Prostate gland (tissue), 2 donors: ENCODE data around the gene LAG3. TPM values are rescaled to one million over a fixed set of nuclear protein-coding genes. Genes with fewer than 3 reads are reported as not detected.

Experiments
- DNase-seq: peaks from one replicate; pipeline ENCODE4 v3.0.0-alpha.2; 2019; ENCODE audit warnings: low spot score
- H3K27ac ChIP-seq, 2 donors: fragments of 200-600 bp; sonication (generic); 2 replicates each; pipeline ENCODE4 v1.5.1; 2017 to 2019
- H3K27me3 ChIP-seq: fragments of 200-600 bp; sonication (generic); replicated peaks from 2 replicates; pipeline ENCODE4 v1.5.1; 2019; ENCODE audit not compliant: insufficient read depth
- H3K36me3 ChIP-seq, 2 donors: fragments of 200-600 bp; sonication (generic); 1 replicate in 1 of 2; 2 replicates in 1 of 2; pipeline versions ENCODE4 v1.5.1 to v1.8.1; 2017 to 2019
- H3K4me1 ChIP-seq: fragments of 200-600 bp; sonication (generic); replicated peaks from 2 replicates; pipeline ENCODE4 v1.5.1; 2019
- H3K4me3 ChIP-seq, 2 donors: fragments of 200-600 bp; sonication (generic); 2 replicates each; pipeline ENCODE4 v1.5.1; 2017 to 2019
- H3K9me3 ChIP-seq: fragments of 200-600 bp; sonication (generic); 2 replicates; pipeline ENCODE4 v1.5.1; 2017
- CTCF ChIP-seq, 4 experiments: fragments of 200-600 bp in 2 of 4; fragments of 450-650 bp in 2 of 4; sonication (generic) in 2 of 4; IDR thresholded peaks; 1 replicate in 3 of 4; 2 replicates in 1 of 4; pipeline ENCODE4 v1.5.1; 2016 to 2019; ENCODE audit warnings: antibody characterized with exemption in 4 of 4, mild to moderate bottlenecking in 2 of 4, moderate library complexity in 2 of 4
- POLR2A ChIP-seq: fragments of 450-650 bp; IDR thresholded peaks from one replicate; pipeline ENCODE4 v1.6.1; 2016; ENCODE audit warnings: antibody characterized with exemption, mild to moderate bottlenecking
- POLR2AphosphoS5 ChIP-seq: sonication (generic); formaldehyde crosslinking; IDR thresholded peaks from one replicate; pipeline ENCODE4 v1.6.1; 2017; ENCODE audit warnings: antibody characterized with exemption
- WGBS: methylation state at CpG from one replicate; pipeline ENCODE4 v1.1.5; 2018; 5-methylcytosine and 5-hydroxymethylcytosine counted together
- intact Hi-C: fragments of 100-400 bp; cut with DNase I; formaldehyde crosslinking; loops from one replicate; pipeline ENCODE4 v1.14.2; 2022
- total RNA-seq, 2 donors: library from RNA; depleted of rRNA; stranded (reverse); fragments of >200 nt; gene quantifications; one replicate each; pipeline ENCODE4 v1.1.0, GENCODE V29; 2016

LAG3 gene
- total RNA-seq, 2 donors from 2014 or later: 0.73 to 13.1 TPM

- no peak for TF ChIP-seq POLR2A
- no peak for TF ChIP-seq CTCF (IDR thresholded peaks at IDR 0.05)
- TF ChIP-seq POLR2AphosphoS5: no peak
- WGBS: 74% methylated on average over 8 of the region's 8 CpGs
- no peak for DNase-seq
- Histone ChIP-seq H3K27ac (no peak overlapping the region), H3K9me3 (no peaks in the 10 kb centered on the region), H3K36me3 (no peaks in the 10 kb centered on the region), H3K4me1 (no peaks in the 10 kb centered on the region), H3K4me3 (no peak overlapping the region), H3K27me3 (no peaks in the 10 kb centered on the region)
- intact Hi-C loops: no loop called here
These were observed 44.8 kb downstream of the LAG3 start for GRCh38 chr12:6817098-6817497.

- no peaks in the 10 kb centered on the region for H3K9me3 ChIP-seq
- no peaks in the 10 kb centered on the region for H3K36me3 ChIP-seq
- H3K27me3 ChIP-seq: no peaks in the 10 kb centered on the region
- intact Hi-C loops: no loop called here
- WGBS: 92% methylated on average over 20 of the region's 20 CpGs
- DNase-seq: no peak
- TF ChIP-seq POLR2A: no peak
- TF ChIP-seq POLR2AphosphoS5: no peak
- no peak for TF ChIP-seq CTCF (IDR thresholded peaks at IDR 0.05)
- H3K4me3 ChIP-seq: no peak overlapping the region
- H3K27ac ChIP-seq: no peak overlapping the region
- H3K4me1 ChIP-seq: no peaks in the 10 kb centered on the region
These were observed 45.4 kb downstream of the LAG3 start for GRCh38 chr12:6817662-6818157.

- Histone ChIP-seq H3K4me1 (no peaks in the 10 kb centered on the region), H3K27me3 (no peaks in the 10 kb centered on the region), H3K27ac (no peak overlapping the region), H3K9me3 (no peaks in the 10 kb centered on the region), H3K4me3 (no peak overlapping the region), H3K36me3 (no peaks in the 10 kb centered on the region)
- 63% methylated on average over 10 of the region's 10 CpGs for WGBS
- no peak for DNase-seq
- intact Hi-C loops: no loop called here
- TF ChIP-seq POLR2A (no peak), CTCF (IDR thresholded peaks at IDR 0.05) (no peak), POLR2AphosphoS5 (no peak)
These were observed 45.9 kb downstream of the LAG3 start for GRCh38 chr12:6818222-6818621.

- H3K4me1 ChIP-seq: no peaks in the 10 kb centered on the region
- H3K27me3 ChIP-seq: no peaks in the 10 kb centered on the region
- H3K4me3 ChIP-seq: no peak overlapping the region
- WGBS: 76% methylated on average over 5 of the region's 5 CpGs
- H3K9me3 ChIP-seq: no peaks in the 10 kb centered on the region
- intact Hi-C loops: no loop called here
- H3K36me3 ChIP-seq: no peaks in the 10 kb centered on the region
- DNase-seq: no peak
- H3K27ac ChIP-seq: no peak overlapping the region
- TF ChIP-seq POLR2AphosphoS5: no peak
- TF ChIP-seq POLR2A: no peak
- TF ChIP-seq CTCF (IDR thresholded peaks at IDR 0.05): no peak
These were observed 46.3 kb downstream of the LAG3 start for GRCh38 chr12:6818645-6819044.
